OCI-LY1 (cell line): ENCODE measurements around the gene PLEKHM3.

Experiments used
- CTCF ChIP-seq: fragments of 200-600 bp; sonication (generic), shearing (Covaris generic); IDR thresholded peaks from 2 replicates; pipeline ENCODE4 v1.5.1; 2017; ENCODE audit warnings: mild to moderate bottlenecking, antibody characterized with exemption, low read length, moderate library complexity, mixed read lengths
- EZH2 ChIP-seq: fragments of 200-600 bp; sonication (generic), shearing (Covaris generic); IDR thresholded peaks from 2 replicates; pipeline ENCODE4 v1.8.0; 2017; ENCODE audit warnings: borderline replicate concordance, mixed run types, mild to moderate bottlenecking, antibody characterized with exemption, low read length, moderate library complexity, mixed read lengths

- TF ChIP-seq CTCF (no peak), EZH2 (no peak)
Observed at GRCh38 chr2:207807516-207807915, 217.8 kb downstream of the PLEKHM3 start.
